Measurements from ENCODE around the gene BLOC1S6. TPM values are rescaled to one million over a fixed set of nuclear protein-coding genes. Genes with fewer than 3 reads are reported as not detected.

The BLOC1S6 gene
- total and polyA plus RNA-seq, 2 of the 13 experiments (the other 11 are each of a cell fraction or from before 2014, with no cell fraction given), result 11.8 to 44.3 TPM

GRCh38 chr15:45637552-45638033 lies 50.4 kb downstream of the BLOC1S6 start (continued):
- TF ChIP-seq ZXDC (CRISPR knock-in tag; IDR thresholded peaks at IDR 0.05) (no peak), GRHL1 (CRISPR knock-in tag; conservative IDR thresholded peaks at IDR 0.05) (no peak), ZNF556 (CRISPR knock-in tag; IDR thresholded peaks at IDR 0.05; ENCODE audit: borderline replicate concordance) (no peak), ZSCAN21 (CRISPR knock-in tag; IDR thresholded peaks at IDR 0.05; ENCODE audit: borderline replicate concordance) (no peak), SAFB2 (CRISPR knock-in tag; IDR thresholded peaks at IDR 0.05; ENCODE audit: borderline replicate concordance, low read depth) (no peak), TEAD3 (CRISPR knock-in tag; optimal IDR thresholded peaks at IDR 0.05; ENCODE audit: borderline replicate concordance) (peak; percentile 25), HOXA3 (CRISPR knock-in tag; IDR thresholded peaks at IDR 0.05) (0 out of 2 replicates have a peak, but pooled peaks have one; percentile 24), IKZF5 (CRISPR knock-in tag; IDR thresholded peaks at IDR 0.05) (no peak)

Measured in HepG2 (cell line).